MCF 10A (cell line): ENCODE results near the gene WDR86. TPM values are rescaled to one million over a fixed set of nuclear protein-coding genes. Genes with fewer than 3 reads are reported as not detected.

Source experiments
- BruUV-seq: library from RNA; stranded (reverse); fragments of 400-500 nt; replicated peaks from 2 replicates; lab custom pipeline; 2021; lab: Mats Ljungman, UMichigan
- CTCF ChIA-PET: fragments of 300-600 bp; sonication (Branson Sonifier 250); formaldehyde crosslinking; extraction: SDS; loops from one replicate; lab custom pipeline; 2021; ENCODE audit warnings: antibody characterized with exemption, inconsistent platforms; lab: Yijun Ruan, JAX
- POLR2A ChIA-PET: fragments of 300-600, 350-650 bp; sonication (Branson Sonifier 250); formaldehyde crosslinking; extraction: SDS; loops from one replicate; lab custom pipeline; 2020; ENCODE audit warnings: antibody characterized with exemption, inconsistent platforms; lab: Yijun Ruan, JAX
- DNase-seq: peaks from one replicate; pipeline ENCODE4 v3.0.0-alpha.2; 2018; ENCODE audit not compliant: unreplicated experiment
- H3K27ac Mint-ChIP-seq: one replicate; pipeline ENCODE4 v1.8.0; 2022; ENCODE audit warnings: mild to moderate bottlenecking, low read depth, mixed read lengths; ENCODE audit not compliant: unreplicated experiment
- H3K27me3 Mint-ChIP-seq: one replicate; pipeline ENCODE4 v1.8.0; 2022; ENCODE audit warnings: mixed read lengths; ENCODE audit not compliant: insufficient read depth, unreplicated experiment
- H3K36me3 Mint-ChIP-seq: one replicate; pipeline ENCODE4 v1.8.0; 2022; ENCODE audit warnings: mild to moderate bottlenecking, moderate library complexity, mixed read lengths; ENCODE audit not compliant: insufficient read depth, unreplicated experiment
- H3K4me1 Mint-ChIP-seq: one replicate; pipeline ENCODE4 v1.8.0; 2022; ENCODE audit warnings: mixed read lengths; ENCODE audit not compliant: insufficient read depth, unreplicated experiment
- H3K4me3 Mint-ChIP-seq: one replicate; pipeline ENCODE4 v1.8.0; 2022; ENCODE audit warnings: mild to moderate bottlenecking, moderate library complexity, mixed read lengths; ENCODE audit not compliant: unreplicated experiment
- H3K9me3 Mint-ChIP-seq: one replicate; pipeline ENCODE4 v1.8.0; 2022; ENCODE audit warnings: mixed read lengths; ENCODE audit not compliant: unreplicated experiment
- intact Hi-C: fragments of 100-400 bp; cut with micrococcal nuclease; formaldehyde crosslinking; loops from 2 replicates; pipeline ENCODE4 v1.14.1; 2022
- total RNA-seq: library from RNA; stranded (reverse); gene quantifications from 2 replicates; pipeline ENCODE4 v1.2.3, GENCODE V29; 2022
- TF ChIP-seq, protein P1 (sequence below): fragments of 200-600 bp; IDR thresholded peaks from one replicate; pipeline ENCODE4 v1.8.0; 2022; ENCODE audit warnings: antibody characterized with exemption, mild to moderate bottlenecking; ENCODE audit not compliant: unreplicated experiment

WDR86 gene
- total RNA-seq, 1 experiment from 2014 or later = not detected

GRCh38 chr7:151382079-151382885 is 27.6 kb downstream of the WDR86 start:
- H3K27ac Mint-ChIP-seq = no peak overlapping the region
- ChIA-PET POLR2A (no interaction called here), CTCF (interaction anchor here (0.6 to 2.7 kb wide), 4 partner anchors 11 to 502 kb away, joined by 3 to 18 read pairs (median 8); no protein-coding TSS in a partner anchor)
- no peaks in the 10 kb centered on the region for H3K9me3 Mint-ChIP-seq
- no peaks in the 10 kb centered on the region for H3K27me3 Mint-ChIP-seq
- TF ChIP-seq, protein P1, sequence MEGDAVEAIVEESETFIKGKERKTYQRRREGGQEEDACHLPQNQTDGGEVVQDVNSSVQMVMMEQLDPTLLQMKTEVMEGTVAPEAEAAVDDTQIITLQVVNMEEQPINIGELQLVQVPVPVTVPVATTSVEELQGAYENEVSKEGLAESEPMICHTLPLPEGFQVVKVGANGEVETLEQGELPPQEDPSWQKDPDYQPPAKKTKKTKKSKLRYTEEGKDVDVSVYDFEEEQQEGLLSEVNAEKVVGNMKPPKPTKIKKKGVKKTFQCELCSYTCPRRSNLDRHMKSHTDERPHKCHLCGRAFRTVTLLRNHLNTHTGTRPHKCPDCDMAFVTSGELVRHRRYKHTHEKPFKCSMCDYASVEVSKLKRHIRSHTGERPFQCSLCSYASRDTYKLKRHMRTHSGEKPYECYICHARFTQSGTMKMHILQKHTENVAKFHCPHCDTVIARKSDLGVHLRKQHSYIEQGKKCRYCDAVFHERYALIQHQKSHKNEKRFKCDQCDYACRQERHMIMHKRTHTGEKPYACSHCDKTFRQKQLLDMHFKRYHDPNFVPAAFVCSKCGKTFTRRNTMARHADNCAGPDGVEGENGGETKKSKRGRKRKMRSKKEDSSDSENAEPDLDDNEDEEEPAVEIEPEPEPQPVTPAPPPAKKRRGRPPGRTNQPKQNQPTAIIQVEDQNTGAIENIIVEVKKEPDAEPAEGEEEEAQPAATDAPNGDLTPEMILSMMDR = no peak
- no peaks in the 10 kb centered on the region for H3K4me1 Mint-ChIP-seq
- no peak for DNase-seq
- BruUV-seq = no TSS peak
- H3K36me3 Mint-ChIP-seq = peaks cover 12% of the 10 kb centered on the region
- intact Hi-C loops = no loop called here
- no peak overlapping the region for H3K4me3 Mint-ChIP-seq

- no peaks in the 10 kb centered on the region for H3K27me3 Mint-ChIP-seq
- TF ChIP-seq, protein P1 = no peak
- intact Hi-C loops = no loop called here
- DNase-seq = no peak
- H3K36me3 Mint-ChIP-seq = peaks cover 19% of the 10 kb centered on the region
- no TSS peak for BruUV-seq
- H3K4me1 Mint-ChIP-seq = no peaks in the 10 kb centered on the region
- no peaks in the 10 kb centered on the region for H3K9me3 Mint-ChIP-seq
- ChIA-PET CTCF (interaction anchor here (1.4 kb wide), 1 partner anchor 67 kb away, joined by 8 read pairs; no protein-coding TSS in a partner anchor), POLR2A (no interaction called here)
- no peak overlapping the region for H3K4me3 Mint-ChIP-seq
- no peak overlapping the region for H3K27ac Mint-ChIP-seq
These were observed 28.3 kb downstream of the WDR86 start for GRCh38 chr7:151381348-151382078.

DNA sequence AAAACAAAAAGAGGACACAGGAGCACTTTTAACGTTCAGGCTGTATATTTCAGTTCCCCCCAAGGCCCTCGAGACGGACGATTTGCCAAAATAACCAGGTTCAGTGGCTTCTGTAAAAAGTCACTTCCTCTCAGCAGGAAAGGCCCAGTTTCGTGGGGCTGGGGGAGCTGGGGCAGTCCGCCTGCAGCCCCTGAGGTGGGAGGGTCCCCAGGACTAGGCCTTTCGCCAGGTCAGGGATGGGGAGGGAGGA is 28.8 kb downstream of the WDR86 start:
- CTCF ChIA-PET = interaction anchor here (1.4 kb wide), 1 partner anchor 66 kb away, joined by 8 read pairs; no protein-coding TSS in a partner anchor
- no peak for DNase-seq
- POLR2A ChIA-PET = no interaction called here
- Mint-ChIP-seq H3K36me3 (peaks cover 24% of the 10 kb centered on the region), H3K9me3 (no peaks in the 10 kb centered on the region), H3K27ac (no peak overlapping the region), H3K4me3 (no peak overlapping the region), H3K27me3 (no peaks in the 10 kb centered on the region), H3K4me1 (no peaks in the 10 kb centered on the region)
- TF ChIP-seq, protein P1 = no peak
- intact Hi-C loops = no loop called here
- no TSS peak for BruUV-seq
